Panc1 (cell line): Measurements from ENCODE around the gene USP5. TPM values are rescaled to one million over a fixed set of nuclear protein-coding genes. Genes with fewer than 3 reads are reported as not detected.

Experiments used
- ATAC-seq: fragments of 200-7000 bp; cut with Tn5 transposase; 2 replicates; pipeline ENCODE4 v1.9.1; 2020; ENCODE audit warnings: mild to moderate bottlenecking, moderate library complexity
- BruUV-seq: library from RNA; stranded (reverse); fragments of 400-500 nt; replicated peaks from 2 replicates; lab custom pipeline; 2021; lab: Mats Ljungman, UMichigan
- CTCF ChIA-PET: fragments of 300-600 bp; sonication (Branson Sonifier 250); formaldehyde crosslinking; loops from one replicate; lab custom pipeline; 2022; ENCODE audit warnings: antibody characterized with exemption; lab: Charles Lee
- POLR2A ChIA-PET: fragments of 300-600 bp; sonication (Branson Sonifier 250); formaldehyde crosslinking; loops from one replicate; lab custom pipeline; 2022; ENCODE audit warnings: antibody characterized with exemption; lab: Charles Lee
- DNase-seq: peaks from one replicate; pipeline ENCODE4 v3.0.0-alpha.2; 2010; ENCODE audit warnings: low read depth, low spot score
- H3K27ac ChIP-seq: 2 replicates; pipeline ENCODE4 v1.5.1; 2011; ENCODE audit warnings: mild to moderate bottlenecking, low read length, inconsistent platforms
- H3K27me3 ChIP-seq: fragments of 200-500 bp; sonication (Bioruptor generic); 2 replicates; pipeline ENCODE4 v1.6.0; 2014; ENCODE audit warnings: low read length, inconsistent platforms; ENCODE audit not compliant: control insufficient read depth, insufficient read depth
- H3K36me3 ChIP-seq: fragments of 200-500 bp; sonication (Bioruptor generic); 2 replicates; pipeline ENCODE4 v1.5.1; 2014; ENCODE audit warnings: inconsistent platforms, mild to moderate bottlenecking, low read length, moderate library complexity; ENCODE audit not compliant: control insufficient read depth, insufficient read depth
- H3K4me1 ChIP-seq: 2 replicates; pipeline ENCODE4 v1.5.1; 2011; ENCODE audit warnings: inconsistent platforms, mild to moderate bottlenecking, low read length, moderate library complexity; ENCODE audit not compliant: control insufficient read depth, insufficient read depth
- H3K4me3 ChIP-seq, 2 experiments: 2 replicates each; pipeline ENCODE4 v1.5.1; 2011 to 2012; ENCODE audit warnings: low read depth in 2 of 2, low read length in 2 of 2, mild to moderate bottlenecking in 2 of 2, inconsistent platforms in 1 of 2, moderate library complexity in 1 of 2
- H3K9me3 ChIP-seq: fragments of 200-500 bp; sonication (Bioruptor generic); 2 replicates; pipeline ENCODE4 v1.5.1; 2014; ENCODE audit warnings: low read depth, mild to moderate bottlenecking, inconsistent platforms, low read length, moderate library complexity; ENCODE audit not compliant: control insufficient read depth, insufficient read depth
- CTCF ChIP-seq: fragments of 450-650 bp; IDR thresholded peaks from 2 replicates; pipeline ENCODE4 v1.5.1; 2017; ENCODE audit warnings: mild to moderate bottlenecking
- POLR2AphosphoS5 ChIP-seq: IDR thresholded peaks from 2 replicates; pipeline ENCODE4 v1.6.1; 2012; ENCODE audit warnings: mild to moderate bottlenecking, low read depth, low read length, moderate library complexity
- REST ChIP-seq, 2 experiments: IDR thresholded peaks; 2 replicates each; pipeline ENCODE4 v1.6.1; 2011 to 2012; ENCODE audit warnings: low read depth in 2 of 2, control low read depth in 1 of 2, low read length in 1 of 2, mild to moderate bottlenecking in 1 of 2, moderate library complexity in 1 of 2; ENCODE audit not compliant: insufficient read depth in 1 of 2
- SIN3A ChIP-seq: IDR thresholded peaks from 2 replicates; pipeline ENCODE4 v1.6.1; 2012; ENCODE audit warnings: low read depth, mild to moderate bottlenecking, low read length, moderate library complexity, borderline replicate concordance; ENCODE audit not compliant: insufficient read depth
- TCF7L2 ChIP-seq: IDR thresholded peaks from 2 replicates; pipeline ENCODE4 v1.6.1; 2011; ENCODE audit warnings: mild to moderate bottlenecking, low read depth, low read length, inconsistent platforms
- in situ Hi-C: cut with HindIII; loops from 2 replicates; pipeline ENCODE4 v1.10.0; 2016; ENCODE audit warnings: low sequenced_read_pairs, low pct_unique_long_range_greater_than_20kb
- intact Hi-C: fragments of 100-400 bp; cut with micrococcal nuclease; formaldehyde crosslinking; loops from one replicate; pipeline ENCODE4 v1.10.0; 2022; ENCODE audit not compliant: unreplicated experiment
- total RNA-seq: library from RNA; stranded (reverse); gene quantifications from one replicate; pipeline ENCODE4 v1.2.1, GENCODE V29; 2021; ENCODE audit not compliant: unreplicated experiment

Gene USP5
- total RNA-seq, 1 experiment from 2014 or later: 104 TPM

DNA sequence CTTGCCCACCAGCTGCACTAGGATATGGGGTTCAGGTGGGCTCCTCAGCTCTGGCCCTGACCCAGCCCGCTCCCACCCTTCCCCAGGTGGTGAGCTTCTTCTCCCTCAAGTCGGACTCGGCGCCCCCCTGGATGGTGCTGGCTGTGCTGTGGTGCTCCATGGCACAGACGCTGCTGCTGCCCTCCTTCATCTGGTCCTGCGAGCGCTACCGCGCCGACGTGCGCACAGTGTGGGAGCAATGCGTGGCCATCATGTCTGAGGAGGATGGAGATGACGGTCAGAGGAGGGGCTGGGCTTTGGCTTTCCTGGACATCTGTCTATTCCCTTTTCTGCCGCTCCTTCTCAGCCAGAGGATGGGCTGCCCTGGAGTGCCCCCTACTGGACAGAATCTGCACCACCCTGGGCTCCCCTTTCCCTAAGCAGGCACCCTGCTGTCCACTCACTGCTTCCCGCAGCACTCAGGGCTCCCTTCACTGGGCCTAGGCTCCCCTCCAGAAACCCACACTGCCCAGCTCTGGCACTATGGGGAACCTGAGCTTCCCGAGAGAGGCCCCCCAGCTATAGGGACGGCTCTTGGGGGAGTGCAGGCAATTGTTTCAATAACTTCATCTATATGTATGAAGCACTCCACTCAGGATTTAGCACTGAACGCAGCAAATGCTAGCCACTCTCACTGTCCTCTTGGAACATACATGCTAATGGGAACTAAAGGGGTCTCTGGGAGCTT, 26.4 kb upstream of the USP5 start:
- H3K4me3 ChIP-seq: peak overlapping the region in 1 of 2 experiments; percentile 27; a peak in 1 of 4 replicates
- ChIA-PET POLR2A (no interaction called here), CTCF (interaction anchor here (1.3 kb wide), 1 partner anchor 72 kb away, joined by 5 read pairs; the partner anchor contains the start of gene MLF2)
- H3K4me1 ChIP-seq: peaks cover 10% of the 10 kb centered on the region; the same call in 1 of the 2 replicates
- no peaks in the 10 kb centered on the region for H3K36me3 ChIP-seq
- in situ Hi-C loops: no loop called here
- BruUV-seq: no TSS peak
- TF ChIP-seq REST (IDR thresholded peaks at IDR 0.05; ENCODE audit: insufficient read depth in 1 of 2, low read depth in 2 of 2, low read length in 1 of 2): no peak
- TF ChIP-seq TCF7L2: no peak
- TF ChIP-seq SIN3A: no peak
- no peak for TF ChIP-seq POLR2AphosphoS5
- TF ChIP-seq CTCF: peak; percentile 90
- DNase-seq (no peak), ATAC-seq (peak; percentile 79)
- H3K27ac ChIP-seq: no peak overlapping the region
- H3K9me3 ChIP-seq: no peaks in the 10 kb centered on the region
- no peaks in the 10 kb centered on the region for H3K27me3 ChIP-seq
- intact Hi-C loops: loop anchor here (1.0 to 5.0 kb wide), 2 partner anchors 73 to 89 kb away; partner anchors contain the start of gene MLF2

GRCh38 chr12:6826125-6826733, 25.7 kb upstream of the USP5 start:
- Histone ChIP-seq H3K9me3 (no peaks in the 10 kb centered on the region), H3K36me3 (no peaks in the 10 kb centered on the region), H3K27me3 (no peaks in the 10 kb centered on the region), H3K4me1 (peaks cover 10% of the 10 kb centered on the region; the same call in 1 of the 2 replicates), H3K4me3 (no peak overlapping the region), H3K27ac (no peak overlapping the region)
- no TSS peak for BruUV-seq
- CTCF ChIA-PET: no interaction called here
- TF ChIP-seq CTCF: no peak
- TF ChIP-seq SIN3A: no peak
- no peak for TF ChIP-seq REST (IDR thresholded peaks at IDR 0.05; ENCODE audit: insufficient read depth in 1 of 2, low read depth in 2 of 2, low read length in 1 of 2)
- no peak for TF ChIP-seq TCF7L2
- no peak for TF ChIP-seq POLR2AphosphoS5
- DNase-seq (no peak), ATAC-seq (no peak)
- in situ Hi-C loops: no loop called here
- intact Hi-C loops: loop anchor here (5.0 kb wide), 1 partner anchor 74 kb away; the partner anchor contains the start of gene MLF2
- POLR2A ChIA-PET: no interaction called here
